ENCODE measurements around the gene AXIN1.
"Not testable (repeated sequence)": the region's sequence is repeated elsewhere in the genome, so short reads cannot be mapped to it uniquely, and the experiment has no call there.

The AXIN1 gene, protein sequence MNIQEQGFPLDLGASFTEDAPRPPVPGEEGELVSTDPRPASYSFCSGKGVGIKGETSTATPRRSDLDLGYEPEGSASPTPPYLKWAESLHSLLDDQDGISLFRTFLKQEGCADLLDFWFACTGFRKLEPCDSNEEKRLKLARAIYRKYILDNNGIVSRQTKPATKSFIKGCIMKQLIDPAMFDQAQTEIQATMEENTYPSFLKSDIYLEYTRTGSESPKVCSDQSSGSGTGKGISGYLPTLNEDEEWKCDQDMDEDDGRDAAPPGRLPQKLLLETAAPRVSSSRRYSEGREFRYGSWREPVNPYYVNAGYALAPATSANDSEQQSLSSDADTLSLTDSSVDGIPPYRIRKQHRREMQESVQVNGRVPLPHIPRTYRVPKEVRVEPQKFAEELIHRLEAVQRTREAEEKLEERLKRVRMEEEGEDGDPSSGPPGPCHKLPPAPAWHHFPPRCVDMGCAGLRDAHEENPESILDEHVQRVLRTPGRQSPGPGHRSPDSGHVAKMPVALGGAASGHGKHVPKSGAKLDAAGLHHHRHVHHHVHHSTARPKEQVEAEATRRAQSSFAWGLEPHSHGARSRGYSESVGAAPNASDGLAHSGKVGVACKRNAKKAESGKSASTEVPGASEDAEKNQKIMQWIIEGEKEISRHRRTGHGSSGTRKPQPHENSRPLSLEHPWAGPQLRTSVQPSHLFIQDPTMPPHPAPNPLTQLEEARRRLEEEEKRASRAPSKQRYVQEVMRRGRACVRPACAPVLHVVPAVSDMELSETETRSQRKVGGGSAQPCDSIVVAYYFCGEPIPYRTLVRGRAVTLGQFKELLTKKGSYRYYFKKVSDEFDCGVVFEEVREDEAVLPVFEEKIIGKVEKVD

DNA sequence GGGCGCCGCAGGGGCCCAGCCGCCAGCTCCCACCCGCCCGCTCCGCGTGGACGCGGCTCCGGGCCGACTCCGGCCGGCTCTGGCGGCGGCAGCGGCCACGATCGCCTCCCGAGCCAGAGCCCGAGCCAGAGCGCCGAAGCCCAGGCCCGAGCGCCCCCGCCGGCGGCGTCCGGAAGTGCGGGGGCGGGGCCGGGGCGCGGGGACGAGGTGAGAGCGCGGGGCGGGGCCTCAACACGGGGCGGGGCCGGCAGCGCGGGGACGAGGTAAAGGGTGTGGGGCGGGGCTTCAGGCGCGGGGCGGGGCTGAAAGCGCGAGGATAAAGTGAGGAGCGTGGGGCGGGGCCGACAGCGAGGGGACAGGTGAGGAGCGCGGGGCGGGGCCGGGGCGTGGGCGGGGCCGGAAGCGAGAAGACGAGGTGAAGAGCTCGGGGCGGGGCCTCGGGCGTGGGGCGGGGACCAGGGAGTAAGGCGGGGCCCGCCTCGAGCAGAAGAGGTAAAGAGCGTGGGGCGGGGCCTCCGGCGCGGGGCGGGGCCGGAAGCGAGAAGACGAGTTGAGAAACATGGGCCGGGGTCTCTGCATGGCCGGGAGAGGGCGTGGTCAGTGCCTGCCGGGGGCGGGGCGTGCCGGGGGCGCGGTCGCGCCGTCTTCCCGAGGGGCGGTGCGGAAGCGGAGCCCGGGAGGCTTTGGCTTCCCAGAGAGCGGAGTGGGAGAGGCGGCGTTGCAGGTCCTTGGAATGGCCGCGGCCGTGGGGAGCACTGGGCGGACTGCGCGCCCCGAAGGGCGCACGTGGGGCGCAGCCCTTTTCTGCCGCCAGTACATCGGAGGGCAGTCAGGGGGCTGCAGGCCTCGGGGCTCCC, at the start of gene AXIN1:
TSS of gene AXIN1 (minus strand) at position 177 of the 857 bp plus-strand sequence. CDS start 5,698 bp downstream, outside the sequence.
- DNase-seq = peak; percentile 73
- in situ Hi-C loops (cut with MboI; ENCODE audit: low pct_unique_long_range_greater_than_20kb, low sequenced_read_pairs) = no loop called here

DNA sequence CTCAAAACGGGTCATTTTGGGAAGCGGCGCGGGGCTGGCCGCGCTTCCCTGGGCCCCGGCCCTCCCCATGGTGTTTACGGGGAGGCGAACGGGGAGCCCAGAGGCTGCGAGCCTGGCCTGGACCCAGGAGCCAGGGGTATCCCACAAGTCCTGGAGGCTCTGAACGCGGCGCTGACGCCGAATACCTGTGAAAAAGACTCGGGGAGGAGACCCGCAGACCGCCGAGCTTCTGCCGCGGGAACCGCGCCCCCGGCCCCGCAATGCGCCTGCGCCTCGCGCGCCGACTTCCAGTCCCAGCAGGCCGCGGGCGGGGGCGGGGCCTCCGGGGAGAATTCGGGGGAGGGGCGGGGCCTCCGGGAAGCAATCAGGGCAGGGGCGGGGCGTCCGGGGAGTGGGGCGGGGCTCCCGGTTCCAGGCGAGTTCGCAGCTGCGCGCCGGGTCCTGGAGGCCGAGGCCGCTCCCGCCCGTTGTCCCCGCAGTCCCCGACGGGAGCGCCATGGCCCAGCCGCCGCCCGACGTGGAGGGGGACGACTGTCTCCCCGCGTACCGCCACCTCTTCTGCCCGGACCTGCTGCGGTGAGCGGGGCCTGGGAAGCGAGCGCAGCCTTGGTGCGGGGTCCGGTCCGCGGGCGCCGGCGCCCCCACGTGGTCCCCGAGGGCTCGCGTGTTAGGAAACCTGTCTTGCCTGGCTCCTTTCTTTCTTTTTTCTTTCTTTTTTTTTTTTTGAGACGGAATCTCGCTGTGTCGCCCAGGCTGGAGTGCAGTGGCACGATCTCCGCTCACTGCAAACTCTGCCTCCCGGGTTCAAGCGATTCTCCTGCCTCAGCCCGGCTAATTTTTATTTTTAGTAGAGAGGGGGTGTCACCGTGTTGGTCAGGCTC, 49.2 kb upstream of the AXIN1 start, which contains the start of gene DECR2:
TSS of gene DECR2 (plus strand) at position 418 of the 881 bp plus-strand sequence. CDS start at position 497, 79 bp downstream.
- DNase-seq = peak; percentile 86
- in situ Hi-C loops (cut with MboI; ENCODE audit: low pct_unique_long_range_greater_than_20kb, low sequenced_read_pairs) = no loop called here

DNA sequence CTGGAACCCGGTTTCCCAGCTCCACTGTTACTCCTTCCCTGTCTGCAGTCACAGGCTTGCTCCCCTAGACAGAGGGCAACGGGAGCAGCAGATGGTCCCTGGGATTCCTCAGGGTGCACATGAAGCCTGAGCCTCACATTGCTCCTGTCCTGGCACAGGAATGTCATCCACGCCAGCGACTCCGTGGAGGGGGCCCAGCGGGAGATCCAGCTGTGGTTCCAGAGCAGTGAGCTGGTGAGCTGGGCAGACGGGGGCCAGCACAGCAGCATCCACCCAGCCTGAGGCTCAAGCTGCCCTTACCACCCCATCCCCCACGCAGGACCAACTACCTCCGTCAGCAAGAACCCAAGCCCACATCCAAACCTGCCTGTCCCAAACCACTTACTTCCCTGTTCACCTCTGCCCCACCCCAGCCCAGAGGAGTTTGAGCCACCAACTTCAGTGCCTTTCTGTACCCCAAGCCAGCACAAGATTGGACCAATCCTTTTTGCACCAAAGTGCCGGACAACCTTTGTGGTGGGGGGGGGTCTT, 47.6 kb upstream of the AXIN1 start:
- no peak for DNase-seq
- in situ Hi-C loops (cut with MboI; ENCODE audit: low pct_unique_long_range_greater_than_20kb, low sequenced_read_pairs) = no loop called here

DNA sequence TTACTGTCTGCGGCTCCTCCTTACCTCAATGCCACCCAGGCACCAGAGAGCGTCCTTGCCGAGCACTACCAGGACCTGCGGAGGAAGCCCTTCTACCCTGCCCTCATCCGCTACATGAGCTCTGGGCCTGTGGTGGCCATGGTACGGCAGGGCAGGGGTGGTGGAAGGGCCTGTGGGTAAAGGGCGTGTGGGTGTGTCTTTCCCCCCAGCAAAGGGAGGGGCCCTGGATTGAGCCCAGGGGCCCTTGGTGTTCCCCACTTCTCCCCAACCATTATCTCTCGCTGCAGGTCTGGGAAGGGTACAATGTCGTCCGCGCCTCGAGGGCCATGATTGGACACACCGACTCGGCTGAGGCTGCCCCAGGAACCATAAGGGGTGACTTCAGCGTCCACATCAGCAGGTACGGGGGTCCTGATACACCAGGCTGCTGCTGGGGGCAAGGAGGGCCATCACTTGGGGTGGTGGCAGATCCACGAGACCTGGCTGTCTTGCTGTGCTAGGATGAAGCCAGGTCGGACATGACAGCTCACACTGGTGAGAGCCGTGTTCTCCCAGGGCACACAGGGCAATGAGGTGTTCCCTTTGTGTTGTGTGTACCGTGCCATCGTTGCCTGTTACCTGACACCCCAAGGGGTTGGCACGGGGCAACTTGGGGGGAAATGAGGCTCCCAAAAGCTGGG, 47.0 kb upstream of the AXIN1 start:
- in situ Hi-C loops (cut with MboI; ENCODE audit: low pct_unique_long_range_greater_than_20kb, low sequenced_read_pairs) = no loop called here

DNA sequence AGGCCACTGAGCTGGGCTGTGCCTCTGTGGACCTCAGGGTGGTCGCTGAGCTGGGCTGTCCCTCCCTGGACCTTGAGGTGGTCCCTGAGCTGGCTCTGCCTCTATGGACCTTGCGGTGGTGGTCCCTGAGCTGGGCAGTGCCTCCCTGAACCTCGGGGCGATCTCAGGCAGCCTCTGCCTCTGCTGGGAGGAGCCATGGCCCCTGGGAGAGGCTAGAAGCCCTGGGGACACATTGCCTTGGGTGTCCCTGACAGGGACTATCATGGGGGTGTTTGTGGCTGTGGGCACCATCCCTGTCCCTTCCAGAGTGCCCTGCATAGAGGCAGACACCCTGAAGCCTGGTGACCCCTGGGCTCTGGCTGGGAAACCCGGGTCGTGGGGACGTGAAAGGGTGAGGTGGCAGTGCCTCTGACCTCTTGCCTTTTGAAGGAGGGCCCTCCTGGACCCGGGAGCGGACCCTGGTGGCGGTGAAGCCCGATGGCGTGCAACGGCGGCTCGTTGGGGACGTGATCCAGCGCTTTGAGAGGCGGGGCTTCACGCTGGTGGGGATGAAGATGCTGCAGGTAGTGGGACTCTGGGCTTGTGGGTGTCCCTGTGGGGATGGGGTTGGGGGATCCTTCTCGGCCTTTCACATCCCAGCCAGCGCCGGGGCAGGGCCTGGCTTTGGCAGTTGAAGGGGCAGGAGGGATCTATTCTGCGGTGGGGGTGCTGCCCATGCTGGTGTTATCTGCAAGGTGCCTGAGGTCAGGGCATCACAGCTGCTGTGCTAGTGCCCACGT, 46.2 kb upstream of the AXIN1 start:
- in situ Hi-C loops (cut with MboI; ENCODE audit: low pct_unique_long_range_greater_than_20kb, low sequenced_read_pairs) = no loop called here
- DNase-seq = no peak

More for the DNA sequence above, 47.0 kb upstream of the AXIN1 start:
- DNase-seq = no peak

DNA sequence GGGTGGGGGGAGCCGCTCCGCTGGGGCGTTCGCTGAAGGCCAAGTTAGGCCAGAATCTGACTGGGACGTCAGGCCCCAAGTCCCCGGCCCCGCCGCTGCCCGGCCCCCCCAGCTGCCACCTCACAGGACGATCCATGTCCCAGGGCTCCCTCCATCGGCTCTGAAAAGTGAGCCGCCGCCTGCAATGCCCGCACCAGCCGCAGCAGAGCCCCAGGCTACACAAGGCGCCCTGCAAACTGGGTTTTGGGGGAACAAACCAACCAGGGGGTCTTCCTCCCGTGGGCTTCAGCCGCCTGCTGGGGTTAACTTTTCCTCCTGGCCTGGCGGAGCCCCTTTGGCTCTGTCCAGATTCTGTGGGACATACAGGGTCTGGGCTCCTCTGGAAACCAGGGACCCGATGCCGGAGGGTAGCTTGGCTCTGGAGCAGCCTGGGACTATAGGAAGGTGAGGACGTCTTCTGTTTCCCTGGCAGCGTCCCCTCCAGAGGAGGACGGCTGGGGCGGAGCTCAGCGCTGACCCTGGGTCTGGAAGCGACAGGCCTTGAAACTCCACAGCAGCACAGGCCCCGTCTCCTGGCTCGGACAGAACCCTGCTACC, 45.3 kb upstream of the AXIN1 start:
- no peak for DNase-seq
- in situ Hi-C loops (cut with MboI; ENCODE audit: low pct_unique_long_range_greater_than_20kb, low sequenced_read_pairs) = no loop called here

DNA sequence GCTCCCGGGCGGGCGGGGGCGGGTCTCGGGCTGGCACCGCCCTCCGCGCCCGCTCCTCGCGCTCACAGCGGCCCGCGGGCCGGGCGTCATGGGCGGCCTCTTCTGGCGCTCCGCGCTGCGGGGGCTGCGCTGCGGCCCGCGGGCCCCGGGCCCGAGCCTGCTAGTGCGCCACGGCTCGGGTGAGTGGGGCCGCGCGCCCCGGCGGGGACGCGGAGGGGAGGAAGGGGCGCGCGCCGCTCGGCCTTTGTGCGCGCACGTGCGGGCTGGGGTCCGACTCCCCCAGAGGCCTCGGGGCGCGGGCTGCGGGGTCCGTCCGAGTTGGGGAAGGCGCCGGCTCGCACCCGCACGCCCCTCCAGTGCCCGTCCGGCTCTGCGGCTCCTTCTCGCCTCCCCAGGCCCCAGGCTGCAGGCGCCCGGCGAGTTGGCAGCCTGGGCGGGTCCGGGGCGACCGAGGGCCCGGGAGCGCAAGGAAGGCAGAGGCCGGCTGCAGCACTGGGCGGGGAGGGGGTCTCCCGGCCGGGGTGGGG, 44.7 kb upstream of the AXIN1 start, which contains the start of gene NME4:
TSS of gene NME4 (plus strand) at position 65 of the 527 bp plus-strand sequence. CDS start at position 89, 24 bp downstream.
- in situ Hi-C loops (cut with MboI; ENCODE audit: low pct_unique_long_range_greater_than_20kb, low sequenced_read_pairs) = no loop called here
- peak; percentile 21 for DNase-seq

DNA sequence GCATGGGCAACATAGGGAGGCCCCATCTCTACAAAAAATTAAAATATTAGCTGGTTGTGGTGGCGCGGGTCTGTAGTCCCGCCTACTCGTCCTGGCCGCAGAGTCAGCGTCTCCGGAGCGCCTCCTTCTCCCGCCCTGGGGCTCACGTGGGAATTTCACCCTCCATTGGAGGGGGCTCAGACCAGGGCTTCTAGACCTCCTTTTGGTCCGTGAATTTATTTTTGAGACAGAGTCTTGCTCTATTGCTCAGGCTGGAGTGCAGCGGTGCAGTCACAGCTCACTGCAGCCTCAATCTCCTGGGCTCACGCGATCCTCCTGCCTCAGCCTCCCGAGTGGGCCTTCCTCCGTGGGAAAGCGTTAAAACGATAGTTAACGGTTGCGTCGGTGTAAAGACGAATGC, 44.1 kb upstream of the AXIN1 start:
- in situ Hi-C loops (cut with MboI; ENCODE audit: low pct_unique_long_range_greater_than_20kb, low sequenced_read_pairs) = no loop called here
- DNase-seq = peak; percentile 64

DNA sequence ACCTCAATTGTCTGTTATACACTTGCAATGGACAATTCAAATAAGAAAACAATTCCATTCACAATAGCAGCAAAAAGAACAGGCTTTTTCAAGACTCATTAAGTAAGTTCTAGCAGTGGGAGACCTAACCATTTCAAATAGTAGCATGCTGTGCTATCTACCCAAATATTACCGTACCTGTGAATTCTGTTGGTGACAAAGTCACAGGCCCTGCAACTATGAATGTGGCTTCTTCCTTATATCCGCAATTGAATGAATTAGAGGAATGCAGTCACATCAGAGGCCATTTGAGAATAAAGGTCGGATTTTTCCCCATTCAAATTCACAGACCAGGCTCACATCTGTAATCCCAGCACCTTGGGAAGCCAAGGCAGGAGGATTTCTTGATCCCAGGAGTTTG, 43.7 kb upstream of the AXIN1 start:
- no peak for DNase-seq
- in situ Hi-C loops (cut with MboI; ENCODE audit: low pct_unique_long_range_greater_than_20kb, low sequenced_read_pairs) = no loop called here

DNA sequence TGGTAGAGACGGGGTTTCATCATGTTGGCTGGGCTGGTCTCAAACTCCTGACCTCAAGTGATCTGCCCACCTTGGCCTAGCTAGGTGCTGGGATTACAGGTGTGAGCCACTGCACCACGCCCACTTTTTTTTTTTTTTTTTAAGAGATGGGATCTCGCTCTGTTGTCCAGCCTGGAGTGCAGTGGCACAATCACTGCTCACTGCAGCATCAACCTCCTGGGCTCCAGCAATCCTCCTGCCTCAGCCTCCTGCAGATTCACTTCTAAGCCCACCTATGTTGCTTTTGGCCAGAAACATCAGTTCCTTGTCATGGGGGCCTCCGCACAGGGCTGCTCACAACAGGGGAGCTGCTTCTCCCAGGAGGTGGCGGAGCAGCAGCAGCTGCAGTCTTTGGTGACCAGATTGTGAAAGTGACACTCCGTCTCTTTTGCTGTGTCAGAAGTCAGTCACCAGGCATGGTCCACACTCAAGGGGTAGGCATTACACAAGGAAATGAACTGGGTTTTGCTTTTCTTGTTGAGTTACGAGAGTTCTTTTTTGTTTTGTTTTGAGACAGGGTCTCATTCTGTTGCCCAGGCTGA, 40.0 kb upstream of the AXIN1 start:
- no peak for DNase-seq
- in situ Hi-C loops (cut with MboI; ENCODE audit: low pct_unique_long_range_greater_than_20kb, low sequenced_read_pairs) = no loop called here

DNA sequence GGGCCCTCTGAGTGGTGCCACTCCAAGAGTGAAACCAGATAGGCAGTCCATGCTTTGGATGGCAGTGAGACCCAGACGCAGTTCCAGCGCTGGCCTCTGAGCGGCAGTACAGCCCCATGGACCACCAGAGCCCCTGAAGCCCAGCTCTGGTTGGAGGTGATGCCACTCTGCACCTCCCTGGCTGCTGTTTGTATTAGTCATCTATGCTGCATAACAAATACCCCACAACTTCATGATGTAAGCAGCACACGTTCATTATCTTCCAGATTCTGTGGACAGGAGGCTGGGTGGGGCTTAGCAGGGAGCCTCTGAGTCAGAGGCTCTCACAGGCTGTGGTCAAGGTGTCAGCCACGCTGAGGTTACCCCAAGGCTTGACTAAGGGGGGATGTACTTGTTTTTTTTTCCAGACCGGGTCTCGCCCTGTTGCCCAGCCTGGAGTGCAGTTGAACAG, 39.4 kb upstream of the AXIN1 start:
- in situ Hi-C loops (cut with MboI; ENCODE audit: low pct_unique_long_range_greater_than_20kb, low sequenced_read_pairs) = no loop called here

DNA sequence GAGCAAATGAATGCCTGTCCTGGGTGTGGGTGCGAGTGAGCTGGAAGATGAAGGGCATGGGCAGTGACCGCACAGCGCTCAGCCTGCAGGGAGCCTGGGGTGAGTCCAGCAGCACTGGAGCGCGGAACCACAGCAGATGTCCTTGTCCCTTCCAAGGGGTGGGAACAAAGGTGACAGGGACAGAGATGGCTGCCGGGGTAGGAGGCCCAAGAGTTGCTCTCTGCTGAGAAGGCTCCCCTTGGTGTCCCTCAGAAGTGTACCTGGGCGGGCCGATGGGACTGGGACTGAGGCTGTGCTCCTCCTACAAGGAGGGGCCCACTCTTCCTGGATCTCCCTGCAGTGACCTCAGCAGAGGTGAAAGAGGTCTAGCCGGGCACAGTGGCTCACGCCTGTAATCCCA, 36.8 kb upstream of the AXIN1 start:
- in situ Hi-C loops (cut with MboI; ENCODE audit: low pct_unique_long_range_greater_than_20kb, low sequenced_read_pairs) = no loop called here
- no peak for DNase-seq

More for the DNA sequence above, 39.4 kb upstream of the AXIN1 start:
- DNase-seq = peak; percentile 89

DNA sequence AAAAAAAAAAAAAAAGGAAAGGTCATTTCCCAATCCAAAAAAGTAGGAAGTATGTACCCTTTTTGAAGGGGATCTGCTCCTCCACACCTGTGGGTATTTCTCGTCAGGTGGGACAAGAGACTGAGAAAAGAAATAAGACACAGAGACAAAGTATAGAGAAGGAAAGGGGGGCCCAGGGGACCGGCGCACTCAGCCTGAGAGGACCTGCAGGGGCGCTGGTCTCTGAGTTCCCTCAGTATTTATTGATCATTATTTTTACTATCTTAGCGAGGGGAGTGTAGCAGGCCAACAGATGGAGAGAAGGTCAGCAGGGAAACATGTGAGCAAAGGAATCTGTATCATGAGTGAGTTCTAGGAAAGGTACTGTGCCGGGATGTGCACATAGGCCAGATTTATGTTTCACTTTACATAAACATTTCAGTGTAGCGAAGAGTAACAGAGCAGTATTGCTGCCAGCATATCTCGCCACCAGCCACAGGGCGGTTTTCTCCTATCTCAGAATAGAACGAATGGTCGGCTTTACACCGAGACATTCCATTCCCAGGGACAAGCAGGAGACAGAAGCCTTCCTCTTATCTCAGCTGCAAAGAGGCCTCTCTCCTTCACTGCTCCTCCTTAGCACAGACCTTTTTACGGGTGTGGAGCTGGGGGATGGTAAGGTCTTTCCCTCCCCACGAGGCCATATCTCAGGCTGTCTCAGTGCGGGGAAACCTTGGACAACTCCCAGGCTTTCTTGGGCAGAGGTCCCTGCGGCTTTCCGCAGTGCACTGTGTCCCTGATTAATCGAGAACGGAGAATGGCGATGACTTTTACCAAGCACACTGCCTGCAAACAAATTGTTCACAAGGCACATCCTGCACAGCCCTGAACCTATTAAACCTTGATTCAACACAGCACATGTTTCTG, 35.5 kb upstream of the AXIN1 start:
- in situ Hi-C loops (cut with MboI; ENCODE audit: low pct_unique_long_range_greater_than_20kb, low sequenced_read_pairs) = not testable (repeated sequence)

DNA sequence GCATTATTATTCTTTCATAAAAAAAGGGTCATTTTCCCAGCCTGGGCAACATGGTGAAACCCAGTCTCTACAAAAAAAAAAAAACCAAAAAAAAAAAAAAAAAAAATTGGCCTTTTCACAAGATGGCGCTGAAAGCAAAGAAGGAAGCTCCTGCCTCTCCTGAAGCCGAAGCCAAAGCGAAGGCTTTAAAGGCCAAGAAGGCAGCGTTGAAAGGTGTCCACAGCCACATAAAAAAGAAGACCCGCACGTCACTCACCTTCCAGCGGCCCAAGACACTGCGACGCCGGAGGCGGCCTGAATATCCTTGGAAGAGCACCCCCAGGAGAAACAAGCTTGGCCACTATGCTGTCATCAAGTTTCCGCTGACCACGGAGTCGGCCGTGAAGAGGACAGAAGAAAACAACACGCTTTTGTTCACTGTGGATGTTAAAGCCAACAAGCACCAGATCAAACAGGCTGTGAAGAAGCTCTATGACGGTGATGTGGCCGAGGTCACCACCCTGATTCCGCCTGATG, 34.2 kb upstream of the AXIN1 start:
- in situ Hi-C loops (cut with MboI; ENCODE audit: low pct_unique_long_range_greater_than_20kb, low sequenced_read_pairs) = no loop called here
- DNase-seq = no peak

More for the DNA sequence above, 35.5 kb upstream of the AXIN1 start:
- not testable (repeated sequence) for DNase-seq

Measured in KBM-7 (cell line).